ENCODE results near the gene EYA2.

EYA2 gene

DNA sequence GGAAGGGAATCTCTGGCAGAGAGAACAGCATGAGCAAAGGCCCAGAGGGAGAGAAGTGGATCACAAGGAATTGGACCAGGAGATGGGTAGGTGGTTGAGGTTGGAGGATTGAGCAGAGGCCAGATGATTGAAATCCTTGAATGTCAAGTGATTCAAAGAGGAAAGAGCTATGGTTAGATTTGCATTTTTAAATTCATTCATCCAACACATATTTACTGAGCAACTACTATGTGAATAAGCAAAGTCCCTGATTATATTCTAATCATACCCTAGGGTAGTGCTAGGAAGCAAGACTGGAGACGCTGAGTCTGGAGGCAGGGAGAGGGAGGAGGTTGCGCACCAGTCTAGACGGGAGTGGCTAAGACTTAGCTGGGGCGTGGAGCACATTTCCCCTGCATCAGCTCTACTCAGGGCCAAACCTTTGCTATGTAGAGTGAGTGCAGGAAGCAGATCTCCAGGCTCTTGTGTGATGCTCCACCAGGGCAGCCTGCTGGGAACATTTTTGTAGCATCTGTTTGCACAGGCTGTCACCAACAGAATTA, 40.2 kb downstream of the EYA2 start:
- TF ChIP-seq, protein P1, sequence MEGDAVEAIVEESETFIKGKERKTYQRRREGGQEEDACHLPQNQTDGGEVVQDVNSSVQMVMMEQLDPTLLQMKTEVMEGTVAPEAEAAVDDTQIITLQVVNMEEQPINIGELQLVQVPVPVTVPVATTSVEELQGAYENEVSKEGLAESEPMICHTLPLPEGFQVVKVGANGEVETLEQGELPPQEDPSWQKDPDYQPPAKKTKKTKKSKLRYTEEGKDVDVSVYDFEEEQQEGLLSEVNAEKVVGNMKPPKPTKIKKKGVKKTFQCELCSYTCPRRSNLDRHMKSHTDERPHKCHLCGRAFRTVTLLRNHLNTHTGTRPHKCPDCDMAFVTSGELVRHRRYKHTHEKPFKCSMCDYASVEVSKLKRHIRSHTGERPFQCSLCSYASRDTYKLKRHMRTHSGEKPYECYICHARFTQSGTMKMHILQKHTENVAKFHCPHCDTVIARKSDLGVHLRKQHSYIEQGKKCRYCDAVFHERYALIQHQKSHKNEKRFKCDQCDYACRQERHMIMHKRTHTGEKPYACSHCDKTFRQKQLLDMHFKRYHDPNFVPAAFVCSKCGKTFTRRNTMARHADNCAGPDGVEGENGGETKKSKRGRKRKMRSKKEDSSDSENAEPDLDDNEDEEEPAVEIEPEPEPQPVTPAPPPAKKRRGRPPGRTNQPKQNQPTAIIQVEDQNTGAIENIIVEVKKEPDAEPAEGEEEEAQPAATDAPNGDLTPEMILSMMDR (IDR thresholded peaks at IDR 0.05; ENCODE audit: insufficient read depth, low read depth, low read length, missing control alignments) = no peak
- H3K4me3 ChIP-seq (ENCODE audit: low read depth, low read length) = no peak overlapping the region
- DNase-seq (ENCODE audit: low read depth) = no peak

DNA sequence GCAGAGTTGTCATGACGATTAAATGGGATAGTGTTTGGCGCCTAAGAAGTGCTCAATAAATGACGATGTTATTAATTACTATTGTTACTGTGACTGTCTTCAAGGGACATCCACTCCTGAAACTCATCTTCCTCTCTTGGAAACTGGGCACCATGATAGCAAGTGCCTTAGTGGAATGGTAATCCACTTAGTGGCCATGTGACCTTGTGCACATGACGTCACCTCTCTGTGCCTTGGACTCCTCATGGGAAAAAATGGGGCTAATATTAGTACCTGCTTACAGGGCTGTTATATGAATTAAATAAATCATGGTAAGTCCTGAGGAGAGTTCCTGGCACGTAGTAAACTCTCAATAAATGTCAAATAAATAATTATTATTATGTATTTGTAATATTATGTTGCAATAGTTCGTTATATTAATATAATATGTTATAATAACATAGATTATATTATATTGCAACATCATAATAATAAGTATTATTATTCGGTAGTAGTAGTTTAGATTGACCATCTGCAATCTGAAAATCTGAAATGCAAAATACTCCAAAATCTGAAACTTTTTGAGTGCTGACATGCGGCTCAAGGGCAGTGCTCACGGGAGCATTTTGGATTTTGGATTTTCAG, 40.9 kb downstream of the EYA2 start:
- no peak for DNase-seq (ENCODE audit: low read depth)
- TF ChIP-seq, protein P1 (IDR thresholded peaks at IDR 0.05; ENCODE audit: insufficient read depth, low read depth, low read length, missing control alignments) = no peak
- no peak overlapping the region for H3K4me3 ChIP-seq (ENCODE audit: low read depth, low read length)

DNA sequence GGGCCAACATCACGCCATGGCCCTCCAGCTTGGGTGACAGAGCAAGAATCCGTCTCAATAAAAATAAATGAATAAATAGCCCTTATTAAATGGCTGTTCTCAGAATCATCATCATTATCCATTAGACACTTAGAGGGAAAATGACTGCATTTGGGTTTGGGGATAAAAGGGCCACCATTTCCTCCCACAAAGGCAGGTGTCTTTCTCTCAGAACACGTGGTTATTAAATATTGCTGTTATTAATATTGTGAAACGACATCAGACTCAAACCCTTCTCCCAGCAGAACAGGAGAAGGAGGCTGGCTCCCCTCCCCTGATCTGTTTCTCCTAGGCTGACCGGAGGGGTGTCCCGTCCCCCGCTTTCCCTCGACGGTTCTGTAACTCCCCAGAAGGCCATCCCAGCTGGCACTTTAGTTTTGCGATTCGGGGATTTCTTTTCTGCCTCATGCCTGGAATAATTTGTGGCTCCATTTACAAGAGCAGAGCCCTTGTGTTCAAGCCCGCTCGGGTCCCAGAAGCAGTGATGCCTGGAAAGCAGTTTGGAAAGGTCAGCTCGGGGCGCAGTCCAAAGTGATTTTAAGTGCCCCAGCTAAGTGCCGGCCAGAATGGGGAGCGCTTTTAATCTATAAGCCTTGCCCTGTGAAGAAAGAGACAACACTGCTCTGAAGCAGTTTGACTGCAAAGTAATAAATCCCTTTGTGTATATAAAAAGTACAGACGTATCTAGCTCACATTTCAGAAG, 41.9 kb downstream of the EYA2 start:
- TF ChIP-seq, protein P1 (IDR thresholded peaks at IDR 0.05; ENCODE audit: insufficient read depth, low read depth, low read length, missing control alignments) = no peak
- no peak overlapping the region for H3K4me3 ChIP-seq (ENCODE audit: low read depth, low read length)
- DNase-seq (ENCODE audit: low read depth) = no peak

GRCh38 chr20:46937157-46937523, 42.5 kb downstream of the EYA2 start:
- H3K4me3 ChIP-seq (ENCODE audit: low read depth, low read length) = no peak overlapping the region
- TF ChIP-seq, protein P1 (IDR thresholded peaks at IDR 0.05; ENCODE audit: insufficient read depth, low read depth, low read length, missing control alignments) = no peak
- DNase-seq (ENCODE audit: low read depth) = no peak

- DNase-seq (ENCODE audit: low read depth) = no peak
- TF ChIP-seq, protein P1 (IDR thresholded peaks at IDR 0.05; ENCODE audit: insufficient read depth, low read depth, low read length, missing control alignments) = no peak
- H3K4me3 ChIP-seq (ENCODE audit: low read depth, low read length) = no peak overlapping the region
Observed at GRCh38 chr20:46937533-46938226, 43.0 kb downstream of the EYA2 start.

GRCh38 chr20:46938434-46938833, 43.8 kb downstream of the EYA2 start:
- no peak for DNase-seq (ENCODE audit: low read depth)
- TF ChIP-seq, protein P1 (IDR thresholded peaks at IDR 0.05; ENCODE audit: insufficient read depth, low read depth, low read length, missing control alignments) = no peak
- no peak overlapping the region for H3K4me3 ChIP-seq (ENCODE audit: low read depth, low read length)
